GM23338 (cell line): ENCODE measurements around the gene AP2A2. TPM values are rescaled to one million over a fixed set of nuclear protein-coding genes. Genes with fewer than 3 reads are reported as not detected.
A peak's percentile ranks its signal among the peaks of the same experiment; 100 is the strongest.

Experiments used
- ATAC-seq: fragments of 200-7000 bp; cut with Tn5 transposase; 3 replicates; pipeline ENCODE4 v1.9.1; 2020
- DNase-seq: peaks from one replicate; pipeline ENCODE4 v3.0.0-alpha.2; 2015; ENCODE audit warnings: low spot score
- H2AFZ ChIP-seq: fragments of 200-600 bp; sonication (generic); 2 replicates; pipeline ENCODE4 v1.8.0; 2016; ENCODE audit warnings: antibody characterized with exemption, mild to moderate bottlenecking, moderate library complexity
- H3F3A ChIP-seq: fragments of 200-600 bp; sonication (generic); replicated peaks from 2 replicates; pipeline ENCODE4 v1.8.0; 2017; ENCODE audit warnings: antibody characterized with exemption, mixed run types, low read depth
- H3K27ac ChIP-seq: fragments of 200-600 bp; sonication (generic); 2 replicates; pipeline ENCODE4 v1.6.1; 2016; ENCODE audit warnings: low read depth
- H3K27me3 ChIP-seq: fragments of 200-600 bp; sonication (generic); 2 replicates; pipeline ENCODE4 v1.8.0; 2016; ENCODE audit warnings: mild to moderate bottlenecking, mixed run types, moderate library complexity; ENCODE audit not compliant: insufficient read depth
- H3K36me3 ChIP-seq: fragments of 200-600 bp; sonication (generic); 2 replicates; pipeline ENCODE4 v1.8.0; 2016; ENCODE audit warnings: mild to moderate bottlenecking; ENCODE audit not compliant: insufficient read depth
- H3K4me1 ChIP-seq: fragments of 200-600 bp; sonication (generic); 2 replicates; pipeline ENCODE4 v1.8.0; 2016; ENCODE audit warnings: mild to moderate bottlenecking, moderate library complexity; ENCODE audit not compliant: insufficient read depth
- H3K4me2 ChIP-seq: fragments of 200-600 bp; sonication (generic); 2 replicates; pipeline ENCODE4 v1.7.1; 2017; ENCODE audit warnings: mixed run types
- H3K4me3 ChIP-seq: fragments of 200-600 bp; sonication (generic); 2 replicates; pipeline ENCODE4 v1.6.1; 2016; ENCODE audit warnings: mixed run types
- H3K79me2 ChIP-seq: fragments of 200-600 bp; sonication (generic); replicated peaks from 2 replicates; pipeline ENCODE4 v1.8.0; 2017; ENCODE audit warnings: mild to moderate bottlenecking; ENCODE audit not compliant: insufficient read depth
- H3K9me2 ChIP-seq: fragments of 200-600 bp; sonication (generic); 2 replicates; pipeline ENCODE4 v1.8.0; 2017; ENCODE audit not compliant: insufficient read depth
- H4K20me1 ChIP-seq: fragments of 200-600 bp; sonication (generic); replicated peaks from 2 replicates; pipeline ENCODE4 v1.8.0; 2017; ENCODE audit warnings: mild to moderate bottlenecking; ENCODE audit not compliant: insufficient read depth
- H3K27ac Mint-ChIP-seq: 2 replicates; pipeline ENCODE4 v1.8.0; 2020; ENCODE audit warnings: inconsistent platforms, mild to moderate bottlenecking, moderate library complexity, mixed read lengths
- H3K27me3 Mint-ChIP-seq: 3 replicates; pipeline ENCODE4 v1.8.0; 2022; ENCODE audit warnings: low read depth, mild to moderate bottlenecking, moderate library complexity, mixed read lengths, inconsistent platforms; ENCODE audit not compliant: insufficient read depth, poor library complexity
- H3K36me3 Mint-ChIP-seq: 3 replicates; pipeline ENCODE4 v1.8.0; 2021; ENCODE audit warnings: low read depth, mild to moderate bottlenecking, inconsistent platforms, moderate library complexity, mixed read lengths
- H3K4me1 Mint-ChIP-seq: 3 replicates; pipeline ENCODE4 v1.8.0; 2020; ENCODE audit warnings: mild to moderate bottlenecking, inconsistent platforms, mixed read lengths
- H3K4me3 Mint-ChIP-seq: 3 replicates; pipeline ENCODE4 v1.8.0; 2021; ENCODE audit warnings: moderate library complexity, mild to moderate bottlenecking, inconsistent platforms, mixed read lengths
- H3K9me3 Mint-ChIP-seq: 3 replicates; pipeline ENCODE4 v1.8.0; 2020; ENCODE audit warnings: moderate library complexity, mild to moderate bottlenecking, inconsistent platforms, mixed read lengths
- ZNF114 ChIP-seq: fragments of 250-450 bp; sonication (Bioruptor Pico); IDR thresholded peaks from 2 replicates; pipeline ENCODE4 v1.5.0; 2020; ENCODE audit warnings: mild to moderate bottlenecking, moderate library complexity
- polyA plus RNA-seq: library from polyadenylated mRNA; unstranded; fragments of >200 nt; fragmentation: Nextera tagmentation; extraction: Ambion mirVana; gene quantifications from 2 replicates; pipeline ENCODE4 v1.2.1, GENCODE V29; 2016
- total RNA-seq: library from RNA; depleted of rRNA; stranded (reverse); fragments of >200 nt; shearing (Covaris generic); gene quantifications from 2 replicates; pipeline ENCODE4 v1.2.3, GENCODE V29; 2014
- TF ChIP-seq, protein P1 (sequence below): IDR thresholded peaks from 2 replicates; pipeline ENCODE4 v1.6.1; 2016; ENCODE audit warnings: antibody characterized with exemption
- TF ChIP-seq, protein P2 (sequence below), 2 experiments: fragments of 200-600 bp in 1 of 2; sonication (generic) in 1 of 2; conservative IDR thresholded peaks; 2 replicates each; pipeline versions ENCODE4 v1.5.1 to v1.6.1; 2016 to 2017; ENCODE audit warnings: antibody characterized with exemption in 2 of 2, low read depth in 2 of 2, mild to moderate bottlenecking in 2 of 2, moderate library complexity in 1 of 2

The AP2A2 gene
- total and polyA plus RNA-seq, 2 experiments from 2014 or later: 23.7 to 47.5 TPM

GRCh38 chr11:898143-898511 is 27.5 kb upstream of the AP2A2 start:
- no peak overlapping the region for H3K4me2 ChIP-seq
- H3K36me3 Mint-ChIP-seq: peaks cover 34% of the 10 kb centered on the region
- TF ChIP-seq, protein P1, sequence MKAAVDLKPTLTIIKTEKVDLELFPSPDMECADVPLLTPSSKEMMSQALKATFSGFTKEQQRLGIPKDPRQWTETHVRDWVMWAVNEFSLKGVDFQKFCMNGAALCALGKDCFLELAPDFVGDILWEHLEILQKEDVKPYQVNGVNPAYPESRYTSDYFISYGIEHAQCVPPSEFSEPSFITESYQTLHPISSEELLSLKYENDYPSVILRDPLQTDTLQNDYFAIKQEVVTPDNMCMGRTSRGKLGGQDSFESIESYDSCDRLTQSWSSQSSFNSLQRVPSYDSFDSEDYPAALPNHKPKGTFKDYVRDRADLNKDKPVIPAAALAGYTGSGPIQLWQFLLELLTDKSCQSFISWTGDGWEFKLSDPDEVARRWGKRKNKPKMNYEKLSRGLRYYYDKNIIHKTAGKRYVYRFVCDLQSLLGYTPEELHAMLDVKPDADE: no peak
- TF ChIP-seq, protein P2, sequence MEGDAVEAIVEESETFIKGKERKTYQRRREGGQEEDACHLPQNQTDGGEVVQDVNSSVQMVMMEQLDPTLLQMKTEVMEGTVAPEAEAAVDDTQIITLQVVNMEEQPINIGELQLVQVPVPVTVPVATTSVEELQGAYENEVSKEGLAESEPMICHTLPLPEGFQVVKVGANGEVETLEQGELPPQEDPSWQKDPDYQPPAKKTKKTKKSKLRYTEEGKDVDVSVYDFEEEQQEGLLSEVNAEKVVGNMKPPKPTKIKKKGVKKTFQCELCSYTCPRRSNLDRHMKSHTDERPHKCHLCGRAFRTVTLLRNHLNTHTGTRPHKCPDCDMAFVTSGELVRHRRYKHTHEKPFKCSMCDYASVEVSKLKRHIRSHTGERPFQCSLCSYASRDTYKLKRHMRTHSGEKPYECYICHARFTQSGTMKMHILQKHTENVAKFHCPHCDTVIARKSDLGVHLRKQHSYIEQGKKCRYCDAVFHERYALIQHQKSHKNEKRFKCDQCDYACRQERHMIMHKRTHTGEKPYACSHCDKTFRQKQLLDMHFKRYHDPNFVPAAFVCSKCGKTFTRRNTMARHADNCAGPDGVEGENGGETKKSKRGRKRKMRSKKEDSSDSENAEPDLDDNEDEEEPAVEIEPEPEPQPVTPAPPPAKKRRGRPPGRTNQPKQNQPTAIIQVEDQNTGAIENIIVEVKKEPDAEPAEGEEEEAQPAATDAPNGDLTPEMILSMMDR (conservative IDR thresholded peaks at IDR 0.05; ENCODE audit: low read depth in 2 of 2): peak; percentile 36 to 61
- no peak overlapping the region for H3K4me3 Mint-ChIP-seq
- no peaks in the 10 kb centered on the region for H3K27me3 ChIP-seq
- H3K9me3 Mint-ChIP-seq: no peaks in the 10 kb centered on the region
- H3K4me3 ChIP-seq: no peak overlapping the region
- ATAC-seq (peak; percentile 71), DNase-seq (peak; percentile 62)
- H3K4me1 ChIP-seq: no peaks in the 10 kb centered on the region
- H3F3A ChIP-seq: no peaks in the 10 kb centered on the region
- H3K36me3 ChIP-seq: peaks cover 4% of the 10 kb centered on the region
- no peak overlapping the region for H3K27ac ChIP-seq
- no peak overlapping the region for H2AFZ ChIP-seq
- no peaks in the 10 kb centered on the region for H3K79me2 ChIP-seq
- peaks cover 3% of the 10 kb centered on the region; the same call in 2 of the 3 replicates for H3K4me1 Mint-ChIP-seq
- no peak overlapping the region; the same call in 1 of the 2 replicates for H3K27ac Mint-ChIP-seq
- no peaks in the 10 kb centered on the region for H3K9me2 ChIP-seq
- peaks cover 4% of the 10 kb centered on the region for H3K27me3 Mint-ChIP-seq
- H4K20me1 ChIP-seq: no peaks in the 10 kb centered on the region; the same call in 1 of the 2 replicates

- peak; percentile 49 for DNase-seq
- no peak overlapping the region for H3K4me2 ChIP-seq
Observed at GRCh38 chr11:898540-899190, 27.0 kb upstream of the AP2A2 start.

More at GRCh38 chr11:898540-899190, 27.0 kb upstream of the AP2A2 start:
- Histone ChIP-seq H3K27me3 (no peaks in the 10 kb centered on the region), H3K36me3 (peaks cover 6% of the 10 kb centered on the region), H3F3A (no peaks in the 10 kb centered on the region), H3K4me3 (no peak overlapping the region), H3K79me2 (no peaks in the 10 kb centered on the region), H3K9me2 (no peaks in the 10 kb centered on the region), H4K20me1 (no peaks in the 10 kb centered on the region; the same call in 1 of the 2 replicates), H3K4me1 (no peaks in the 10 kb centered on the region), H3K27ac (no peak overlapping the region), H2AFZ (no peak overlapping the region)
- TF ChIP-seq, protein P2 (conservative IDR thresholded peaks at IDR 0.05; ENCODE audit: low read depth in 2 of 2): peak; percentile 17 to 68
- TF ChIP-seq ZNF114 (CRISPR knock-in tag): no peak
- Mint-ChIP-seq H3K36me3 (peaks cover 40% of the 10 kb centered on the region), H3K9me3 (no peaks in the 10 kb centered on the region), H3K4me3 (no peak overlapping the region), H3K4me1 (no peaks in the 10 kb centered on the region; the same call in 1 of the 3 replicates), H3K27ac (no peak overlapping the region; the same call in 1 of the 2 replicates), H3K27me3 (peaks cover 3% of the 10 kb centered on the region)
- peak; percentile 45 for ATAC-seq
